ENCODE measurements around the gene CREB3L4.
A peak's percentile ranks its signal among the peaks of the same experiment; 100 is the strongest.

The CREB3L4 gene

DNA sequence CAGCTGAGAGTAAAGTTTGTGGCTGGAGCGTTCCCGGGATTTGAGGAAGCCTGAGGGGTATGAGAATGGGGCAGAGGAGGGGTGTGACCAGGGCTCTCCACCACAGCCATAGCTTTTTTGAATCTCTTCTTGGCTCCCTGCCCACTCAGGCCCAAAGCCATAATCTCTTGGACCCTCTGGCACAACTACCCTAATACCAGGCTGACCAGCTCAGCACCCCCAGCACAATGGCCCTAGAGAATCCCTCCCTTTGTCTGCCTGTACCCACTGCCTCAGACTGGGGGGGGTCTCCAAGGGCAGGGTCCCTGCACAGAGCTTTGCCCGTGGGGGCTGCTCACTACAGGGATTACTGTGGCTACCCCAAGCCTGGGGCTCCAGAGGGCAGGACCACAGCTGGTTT is 28.7 kb upstream of the CREB3L4 start:
- no peak for DNase-seq

- no peak for DNase-seq
Observed at GRCh38 chr1:153939476-153939875, 28.2 kb upstream of the CREB3L4 start.

GRCh38 chr1:153940756-153941155 is 26.9 kb upstream of the CREB3L4 start:
- no peak for DNase-seq

- DNase-seq, result no peak
Observed at GRCh38 chr1:153941826-153942725, 25.6 kb upstream of the CREB3L4 start.

GRCh38 chr1:153942766-153943549 is 24.7 kb upstream of the CREB3L4 start:
- no peak for DNase-seq

GRCh38 chr1:153944005-153944826 is 23.5 kb upstream of the CREB3L4 start:
- no peak for DNase-seq

- no peak for DNase-seq
Observed at GRCh38 chr1:153944827-153945117, 22.9 kb upstream of the CREB3L4 start.

DNA sequence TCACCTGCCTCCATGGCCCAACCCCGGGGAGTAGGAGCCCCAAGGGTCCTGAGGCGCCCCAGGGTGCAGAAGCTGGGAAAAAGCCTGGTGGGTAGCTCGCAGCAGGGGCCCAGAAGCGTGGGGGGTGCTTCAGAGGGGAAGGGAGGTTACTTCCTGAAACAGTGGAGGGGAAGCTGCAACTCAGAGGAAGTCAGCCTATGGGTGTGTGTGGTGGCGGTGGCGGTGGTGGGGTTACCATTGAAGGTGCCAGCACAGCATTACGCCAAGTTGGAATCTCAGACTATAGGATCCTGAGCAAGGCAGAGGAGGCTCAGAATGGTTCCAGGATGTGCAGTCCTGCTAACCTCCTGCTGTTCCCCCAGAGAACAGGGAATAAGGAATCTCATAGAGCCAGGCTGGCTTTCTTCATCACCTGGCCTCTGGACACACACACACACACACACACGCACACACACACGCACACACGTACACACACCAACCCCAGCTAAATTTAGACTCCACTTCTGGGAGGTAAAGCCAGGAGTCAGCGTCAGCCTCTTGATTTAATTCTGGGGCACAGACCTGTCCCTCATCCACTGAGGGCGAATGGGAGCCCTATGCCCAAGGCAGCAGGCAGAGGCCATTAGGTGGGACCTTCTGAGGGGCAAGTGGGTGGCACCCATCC is 22.4 kb upstream of the CREB3L4 start:
- no peak for DNase-seq

DNA sequence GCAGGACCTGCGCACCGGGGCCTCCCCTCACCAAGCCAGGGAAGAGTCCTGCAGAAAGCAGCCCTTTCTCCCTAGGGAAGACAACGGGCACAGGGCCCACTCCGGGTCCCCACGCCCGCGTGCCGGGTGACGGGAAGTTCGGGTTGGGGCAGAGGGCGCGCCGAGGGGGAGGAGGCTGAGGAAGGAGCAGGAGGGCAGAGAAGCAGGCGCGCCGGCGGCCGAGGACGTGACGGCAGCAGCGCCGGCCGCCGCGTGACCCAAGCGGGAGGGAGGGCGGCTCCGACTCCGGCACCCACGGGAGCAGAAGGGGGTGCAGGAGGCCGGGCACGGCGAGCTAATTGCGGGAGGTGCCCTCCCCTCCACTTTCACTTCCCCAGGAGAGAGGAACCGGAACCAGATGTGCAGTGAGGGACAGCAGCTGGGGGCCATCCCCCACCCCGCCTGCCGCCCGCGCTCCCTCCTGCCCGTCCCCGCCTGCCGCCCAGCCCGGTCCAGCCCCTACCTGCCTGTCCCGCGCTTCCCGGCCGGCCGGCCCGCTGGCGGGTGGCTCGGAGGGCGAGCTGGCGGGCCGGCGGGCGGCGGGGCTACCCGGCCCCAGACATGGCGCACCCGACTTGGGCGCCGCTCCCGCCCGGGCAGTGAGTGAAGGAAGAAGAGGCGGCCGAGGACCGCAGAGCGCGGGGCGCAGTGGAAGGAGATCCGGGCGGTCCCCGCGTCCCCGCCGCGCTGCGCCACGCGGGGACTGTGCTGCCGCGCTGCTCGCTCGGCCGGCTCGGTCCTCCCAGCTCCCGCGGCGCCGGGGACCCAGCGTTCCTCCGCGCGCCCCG is 21.7 kb upstream of the CREB3L4 start:
- no peak for DNase-seq

DNA sequence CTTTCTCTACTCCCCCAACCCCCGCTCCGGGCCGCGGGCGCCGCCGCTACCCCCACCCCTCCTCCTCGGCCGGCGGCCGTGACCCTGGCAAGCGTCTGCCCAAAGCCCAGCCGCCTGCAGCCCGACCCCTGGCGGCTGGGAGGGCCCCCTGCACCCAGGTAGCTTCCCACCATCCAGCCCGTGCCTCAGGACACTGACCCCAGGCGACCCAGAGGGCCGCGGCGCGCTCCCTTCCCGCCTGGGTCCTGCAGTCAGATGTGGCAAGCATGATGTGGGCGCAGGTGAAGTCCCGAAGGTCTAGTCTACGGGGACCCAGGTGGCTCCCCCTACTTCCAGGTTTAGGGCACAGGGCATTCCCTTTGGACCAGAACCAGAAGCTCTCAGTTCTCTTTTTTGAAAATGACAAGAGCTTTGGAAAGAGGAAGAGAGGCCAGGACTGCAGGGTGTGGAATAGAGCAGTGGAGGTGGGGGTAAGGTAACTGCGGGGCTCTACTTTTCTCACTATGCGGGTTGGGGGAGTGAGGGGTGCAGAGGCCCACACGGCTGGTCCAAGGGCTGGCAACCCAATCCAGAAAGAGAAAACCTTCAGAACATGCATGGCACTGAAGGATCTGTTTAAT is 21.0 kb upstream of the CREB3L4 start, which contains the start of gene DENND4B:
Gene DENND4B (minus strand): TSS at position 97 of the 620 bp plus-strand sequence. CDS start 2,344 bp downstream, outside the sequence.
- DNase-seq, result peak; percentile 57

DNA sequence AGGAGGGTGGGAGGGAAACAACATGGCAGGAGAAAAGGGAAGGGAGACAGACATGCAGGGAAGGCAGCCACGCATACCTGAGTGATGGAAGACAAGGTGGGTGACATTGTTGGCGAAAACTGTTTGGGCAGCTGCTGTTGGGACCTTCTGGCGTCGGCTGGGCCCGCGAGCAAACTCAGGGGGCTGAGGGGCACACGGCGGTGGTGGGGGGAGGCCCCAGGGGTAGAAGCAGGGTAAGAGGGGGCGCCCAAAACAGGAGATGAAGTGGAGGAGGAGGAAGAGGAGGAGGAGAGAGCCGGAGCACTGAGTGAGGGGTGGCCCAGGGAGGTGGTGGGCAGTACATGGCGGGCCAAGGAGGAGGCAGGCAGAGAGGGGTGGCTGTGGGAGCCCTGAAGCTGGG is 16.5 kb upstream of the CREB3L4 start:
- DNase-seq, result no peak

- no peak for DNase-seq
Observed at GRCh38 chr1:153951801-153952200, 15.9 kb upstream of the CREB3L4 start.

DNA sequence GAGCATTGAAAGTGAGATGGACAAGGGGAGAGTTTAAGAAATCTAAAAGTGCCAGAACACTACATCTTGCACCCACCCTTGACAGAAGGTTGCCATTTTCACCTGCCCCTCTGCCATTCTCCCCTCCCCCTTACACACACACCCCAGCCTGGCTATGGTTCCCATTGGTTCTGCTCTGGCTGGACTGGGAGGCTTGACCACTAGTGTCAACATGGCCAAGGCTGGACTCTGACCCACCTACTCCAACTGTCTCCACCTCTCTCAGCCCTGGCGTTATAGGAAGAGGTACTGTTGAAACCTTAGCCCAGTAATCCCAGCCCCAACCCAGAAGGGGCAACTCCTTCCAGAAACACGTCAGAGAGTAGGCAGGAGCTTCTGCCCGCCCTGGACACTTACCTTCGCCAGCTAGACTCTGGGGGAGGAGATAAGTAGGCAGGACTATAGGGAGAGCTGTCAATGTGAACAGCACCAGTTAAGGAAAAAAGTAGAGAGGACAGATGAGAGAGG is 13.8 kb upstream of the CREB3L4 start:
- DNase-seq, result no peak

DNA sequence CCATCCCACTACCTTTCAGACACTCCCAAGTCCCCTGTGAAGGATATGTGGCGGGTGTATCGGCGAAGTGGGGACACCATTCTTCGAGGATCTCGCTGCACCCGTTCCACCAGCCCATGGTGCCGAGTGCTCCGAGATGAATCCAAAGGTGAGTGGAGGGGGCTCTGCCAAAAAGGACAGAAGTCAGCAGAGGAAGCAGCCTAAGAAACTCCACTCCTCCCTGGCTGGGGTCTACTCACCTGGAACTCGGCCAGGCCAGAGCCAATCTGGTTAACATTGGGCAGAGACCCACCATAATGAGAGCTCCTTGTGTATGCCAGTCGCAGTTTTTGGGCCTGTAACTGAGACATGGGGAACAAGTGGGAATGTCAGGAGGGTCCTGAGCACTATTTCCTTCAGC is 12.9 kb upstream of the CREB3L4 start:
- no peak for DNase-seq

DNA sequence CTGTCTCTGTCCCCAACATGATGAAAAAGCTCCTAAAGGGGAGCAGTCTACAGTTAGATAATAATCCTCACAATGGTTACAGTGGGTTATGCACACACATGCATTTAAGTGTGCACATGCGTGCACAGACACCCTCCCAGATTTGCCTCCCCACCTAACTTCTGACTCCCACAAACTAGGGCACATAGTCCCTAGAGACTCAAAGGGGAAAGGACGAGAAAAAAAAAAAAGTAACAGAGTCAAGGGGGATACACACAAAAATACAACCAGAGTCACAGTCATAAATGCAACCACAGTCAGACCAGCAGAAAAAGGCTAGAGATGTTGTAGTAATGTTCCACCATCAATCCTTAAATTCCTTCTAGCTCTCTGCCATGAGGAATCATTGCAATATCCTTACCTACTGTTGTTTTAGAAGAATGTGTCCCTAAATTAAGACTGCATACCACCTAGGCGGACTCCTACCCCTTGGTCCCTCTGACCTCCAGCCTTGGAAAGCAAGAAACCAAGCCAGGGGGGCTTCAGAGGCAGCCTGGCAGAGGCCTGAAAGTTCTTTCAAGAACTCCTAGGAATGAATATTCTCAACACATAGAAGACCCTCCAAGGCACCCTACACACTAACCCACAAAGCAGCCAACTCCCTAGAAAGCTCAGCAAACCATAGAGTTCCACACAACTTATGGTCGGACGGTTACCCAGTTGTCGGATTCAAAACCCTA is 10.5 kb upstream of the CREB3L4 start:
- no peak for DNase-seq

DNA sequence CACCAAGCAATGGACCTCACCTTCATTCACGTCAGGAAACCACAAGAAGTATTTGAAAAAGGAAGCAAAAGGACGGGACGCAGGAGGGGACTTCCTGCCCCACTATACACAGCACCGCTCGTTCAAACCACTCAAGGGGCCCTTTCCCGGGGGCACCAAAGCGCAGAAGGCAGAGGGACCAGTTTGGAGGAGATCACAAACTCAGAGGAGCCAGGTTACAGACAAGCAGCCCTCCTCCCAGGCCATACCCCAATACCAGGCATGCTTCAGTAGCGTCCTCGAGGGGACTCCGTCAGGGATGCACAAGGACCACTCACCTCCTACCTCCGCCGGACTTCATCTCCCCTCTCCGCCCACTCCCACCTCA is 10.0 kb upstream of the CREB3L4 start:
- no peak for DNase-seq

GRCh38 chr1:153958111-153958960 is 9.4 kb upstream of the CREB3L4 start, which contains the start of gene CRTC2:
Gene CRTC2 (minus strand): TSS chr1:153958612. CDS start chr1:153958497, 115 bp downstream.
- peak; percentile 97 for DNase-seq

DNA sequence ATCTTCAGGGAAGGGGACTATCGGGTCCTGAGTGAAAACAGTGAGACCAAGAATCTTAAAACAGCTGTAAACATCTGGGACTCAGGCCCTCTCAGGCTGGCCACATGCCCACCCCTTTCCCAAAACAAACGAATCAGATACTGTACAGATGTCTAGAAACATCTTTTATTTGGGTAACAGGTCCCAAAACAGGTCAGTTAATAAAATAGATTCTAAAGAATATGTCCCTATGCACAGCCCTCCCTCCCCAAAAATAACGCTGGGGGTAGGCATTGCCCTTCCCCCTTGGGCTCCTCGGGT is 8.8 kb upstream of the CREB3L4 start:
- no peak for DNase-seq

DNA sequence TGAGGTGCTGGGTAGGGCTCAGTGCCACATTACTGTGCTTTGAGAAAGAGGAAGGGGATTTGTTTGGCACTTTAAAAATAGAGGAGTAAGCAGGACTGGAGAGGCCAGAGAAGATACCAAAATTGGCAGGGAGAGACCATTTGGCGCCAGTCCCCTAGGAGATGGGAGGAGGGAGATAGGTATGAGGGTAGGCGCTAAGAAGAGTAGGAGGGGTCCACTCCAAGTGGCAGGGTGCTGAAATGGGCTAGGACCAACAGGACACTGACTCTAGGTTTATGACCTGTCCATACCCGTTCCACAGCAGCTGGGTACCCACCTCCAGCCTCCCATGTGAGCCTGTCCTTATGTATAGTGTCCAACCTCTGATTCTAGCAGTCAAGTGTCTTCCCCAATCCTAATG is 8.2 kb upstream of the CREB3L4 start:
- no peak for DNase-seq

- DNase-seq, result no peak
Observed at GRCh38 chr1:153960206-153960605, 7.5 kb upstream of the CREB3L4 start.

All from kidney glomerular epithelial cell (primary cell).